ENCODE measurements around the gene HLA-DOB. TPM values are rescaled to one million over a fixed set of nuclear protein-coding genes. Genes with fewer than 3 reads are reported as not detected.
A peak's percentile ranks its signal among the peaks of the same experiment; 100 is the strongest.

The HLA-DOB gene
- not detected for total RNA-seq

- ATAC-seq = peak; percentile 63
- no peak for DNase-seq (ENCODE audit: low spot score)
Measured at GRCh38 chr6:32816746-32817204, at the start of gene HLA-DOB. Gene HLA-DOB, minus strand, starts transcription at chr6:32817002. Its CDS starts 51 bp downstream, at chr6:32816951.

DNA sequence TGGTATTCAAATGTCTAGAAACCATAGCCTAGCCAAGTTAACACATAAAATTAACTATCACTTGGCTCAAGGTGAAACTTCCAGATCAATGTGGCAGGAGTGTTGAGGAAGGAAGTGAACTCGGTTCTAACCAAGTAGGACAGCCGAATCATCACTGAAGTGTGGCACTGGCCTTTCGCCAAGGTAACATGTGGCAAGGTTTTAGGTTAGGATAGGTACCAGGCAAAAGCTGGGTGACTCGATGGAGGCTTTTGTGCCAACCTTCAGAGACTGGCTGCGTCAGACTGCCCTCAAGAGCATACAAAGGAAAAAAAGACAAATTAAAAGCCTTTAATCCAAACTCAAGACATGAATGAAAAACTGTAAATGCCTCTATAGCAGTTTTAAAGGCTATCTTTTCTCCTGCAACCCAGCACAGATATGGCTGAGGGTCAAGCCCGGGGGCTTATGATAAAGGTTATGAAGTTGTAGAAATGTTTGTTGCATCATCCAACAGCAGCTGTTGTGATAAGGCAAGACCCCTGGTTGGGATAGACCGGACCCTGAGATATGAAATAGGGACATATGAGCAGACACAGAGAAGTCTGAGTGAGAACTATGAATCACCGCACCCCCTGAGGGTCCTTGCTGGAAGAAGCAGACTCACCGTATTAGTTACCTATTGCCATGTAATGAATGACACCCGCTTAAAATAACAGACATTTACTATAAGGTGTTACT, 49.1 kb upstream of the HLA-DOB start:
- DNase-seq (ENCODE audit: low spot score) (no peak), ATAC-seq (no peak)

- ATAC-seq = no peak
- DNase-seq (ENCODE audit: low spot score) = no peak
Measured at GRCh38 chr6:32862725-32863124, 45.9 kb upstream of the HLA-DOB start.

GRCh38 chr6:32860674-32861073, 43.9 kb upstream of the HLA-DOB start:
- no peak for DNase-seq (ENCODE audit: low spot score)
- ATAC-seq = no peak

DNA sequence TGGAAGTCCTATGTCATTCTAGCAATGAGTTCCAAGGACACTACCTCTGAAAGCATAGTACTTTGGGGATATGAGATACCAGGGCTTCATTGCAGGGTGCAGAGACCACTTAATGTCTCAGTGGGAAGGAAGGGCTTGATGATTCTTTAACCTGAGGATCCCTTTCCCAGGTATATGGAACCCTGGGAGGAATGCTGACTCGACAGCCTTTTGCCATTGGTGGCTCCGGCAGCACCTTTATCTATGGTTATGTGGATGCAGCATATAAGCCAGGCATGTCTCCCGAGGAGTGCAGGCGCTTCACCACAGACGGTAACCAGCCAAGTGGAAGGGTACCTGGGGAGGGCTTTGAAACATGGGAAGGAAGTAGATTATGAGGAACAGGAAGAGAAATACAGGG, 41.4 kb upstream of the HLA-DOB start:
- DNase-seq (ENCODE audit: low spot score) (no peak), ATAC-seq (no peak)

- no peak for DNase-seq (ENCODE audit: low spot score)
- ATAC-seq = no peak
Measured at GRCh38 chr6:32857156-32857891, 40.5 kb upstream of the HLA-DOB start.

GRCh38 chr6:32855467-32856174, 38.8 kb upstream of the HLA-DOB start:
- DNase-seq (ENCODE audit: low spot score) (no peak), ATAC-seq (no peak)

DNA sequence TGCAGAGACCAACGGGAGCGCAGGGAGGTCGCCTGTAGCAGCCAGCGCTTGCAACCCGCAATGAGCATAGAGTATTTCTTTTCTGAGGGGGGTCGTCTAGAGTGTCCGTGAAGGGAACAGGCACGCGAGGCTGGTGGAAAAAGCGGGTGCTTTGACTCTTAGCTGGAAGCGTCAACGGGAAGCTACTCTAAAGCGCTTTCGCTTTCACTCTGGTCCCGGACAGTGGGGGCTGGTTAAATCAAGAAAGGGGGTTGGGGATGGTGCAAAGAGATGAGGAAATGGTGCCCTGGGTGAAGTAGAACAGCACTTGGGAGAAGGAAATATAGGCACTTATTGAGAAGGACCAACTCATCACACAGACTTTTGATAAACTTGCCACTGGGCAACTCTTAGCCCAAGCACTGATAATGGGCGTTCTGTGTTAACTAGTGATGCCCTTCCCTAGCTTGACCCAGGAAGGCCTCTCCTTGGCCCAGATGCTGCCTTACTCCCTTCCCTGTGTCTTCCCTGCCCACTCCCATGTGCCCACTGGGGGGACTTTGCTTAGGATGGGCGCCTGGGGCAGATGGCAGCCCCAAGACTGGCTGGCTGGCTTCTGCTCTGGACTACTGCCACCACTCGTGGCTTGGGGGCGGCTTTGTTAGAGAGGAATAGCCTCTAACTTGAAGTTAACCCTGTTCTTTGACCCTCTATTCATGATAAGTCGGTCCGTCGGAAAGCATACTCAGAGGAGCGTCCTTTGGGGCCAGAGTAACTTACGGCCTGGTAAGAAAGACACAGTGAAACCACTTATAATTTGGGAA, 37.8 kb upstream of the HLA-DOB start:
- DNase-seq (ENCODE audit: low spot score) = no peak
- peak; percentile 36 for ATAC-seq

DNA sequence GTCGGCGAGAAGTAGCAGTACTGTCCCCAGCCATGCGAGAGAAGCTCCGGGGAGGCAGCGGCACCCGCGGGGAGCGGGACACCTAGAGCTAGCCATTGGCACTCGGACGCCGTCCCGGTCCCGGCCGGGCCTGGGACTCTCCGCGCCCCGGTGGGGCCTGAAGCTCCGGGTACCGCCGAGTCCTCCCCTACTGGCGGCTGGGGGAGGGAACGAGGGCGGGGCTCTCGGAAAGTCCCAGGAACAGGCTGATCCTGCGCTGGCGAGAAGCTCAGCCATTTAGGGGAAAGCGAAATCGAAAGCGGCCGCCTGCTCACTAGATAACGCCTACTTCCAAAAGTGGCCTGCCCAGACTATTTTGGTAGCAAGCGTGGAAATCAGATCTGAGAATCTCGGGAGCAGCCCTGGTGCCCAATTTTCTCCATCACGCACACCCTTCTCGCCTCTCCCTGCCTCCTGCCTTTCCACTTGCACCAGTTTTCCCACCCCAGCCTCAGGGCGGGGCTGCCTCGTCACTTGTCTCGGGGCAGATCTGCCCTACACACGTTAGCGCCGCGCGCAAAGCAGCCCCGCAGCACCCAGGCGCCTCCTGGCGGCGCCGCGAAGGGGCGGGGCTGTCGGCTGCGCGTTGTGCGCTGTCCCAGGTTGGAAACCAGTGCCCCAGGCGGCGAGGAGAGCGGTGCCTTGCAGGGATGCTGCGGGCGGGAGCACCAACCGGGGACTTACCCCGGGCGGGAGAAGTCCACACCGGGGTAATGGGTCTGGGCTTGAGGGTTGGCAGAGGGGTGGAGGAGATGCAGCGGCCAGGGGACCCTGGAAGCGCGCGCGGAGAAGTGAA, 37.0 kb upstream of the HLA-DOB start, which contains the start of the genes PSMB9 and TAP1:
PSMB9 (plus strand) TSS at position 652 of the 835 bp plus-strand sequence; CDS start at position 690, 38 bp downstream.
TAP1 (minus strand) TSS at position 164 of the 835 bp plus-strand sequence; CDS start at position 96, 68 bp downstream.
- peak; percentile 95 for DNase-seq (ENCODE audit: low spot score)
- ATAC-seq = peak; percentile 91

DNA sequence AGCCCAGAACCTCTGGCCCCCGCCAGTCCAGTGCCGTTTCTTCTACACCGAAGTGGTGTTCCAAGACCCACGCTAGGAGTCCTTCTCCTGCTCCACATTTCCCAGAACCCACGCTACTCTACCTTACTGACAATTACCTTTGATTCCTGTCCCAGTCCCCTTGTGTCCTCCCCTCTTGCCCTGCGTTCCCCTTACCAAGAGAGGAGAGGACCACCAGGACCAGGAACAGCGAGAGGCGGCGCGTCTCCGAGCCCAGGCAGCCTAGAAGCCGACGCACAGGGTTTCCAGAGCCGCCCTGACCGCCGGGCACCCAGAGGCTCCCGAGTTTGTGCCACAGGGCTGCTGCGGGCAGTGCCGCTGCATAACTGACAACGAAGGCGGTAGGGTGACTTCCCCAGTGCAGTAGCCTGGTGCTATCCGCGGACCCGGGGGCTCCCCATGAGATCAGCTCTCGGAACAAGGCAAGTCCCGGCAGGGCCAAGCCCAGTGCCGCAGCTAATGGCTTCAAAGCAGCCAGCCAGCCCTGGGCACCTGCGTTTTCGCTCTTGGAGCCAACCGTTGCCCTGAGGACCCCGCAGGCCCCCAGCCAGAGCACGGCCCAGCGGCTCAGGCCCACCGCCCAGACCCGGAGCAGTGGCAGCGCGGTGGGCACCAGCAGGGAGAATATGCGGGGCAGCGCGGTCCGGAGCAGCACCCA, 36.2 kb upstream of the HLA-DOB start:
- peak; percentile 41 for ATAC-seq

DNA sequence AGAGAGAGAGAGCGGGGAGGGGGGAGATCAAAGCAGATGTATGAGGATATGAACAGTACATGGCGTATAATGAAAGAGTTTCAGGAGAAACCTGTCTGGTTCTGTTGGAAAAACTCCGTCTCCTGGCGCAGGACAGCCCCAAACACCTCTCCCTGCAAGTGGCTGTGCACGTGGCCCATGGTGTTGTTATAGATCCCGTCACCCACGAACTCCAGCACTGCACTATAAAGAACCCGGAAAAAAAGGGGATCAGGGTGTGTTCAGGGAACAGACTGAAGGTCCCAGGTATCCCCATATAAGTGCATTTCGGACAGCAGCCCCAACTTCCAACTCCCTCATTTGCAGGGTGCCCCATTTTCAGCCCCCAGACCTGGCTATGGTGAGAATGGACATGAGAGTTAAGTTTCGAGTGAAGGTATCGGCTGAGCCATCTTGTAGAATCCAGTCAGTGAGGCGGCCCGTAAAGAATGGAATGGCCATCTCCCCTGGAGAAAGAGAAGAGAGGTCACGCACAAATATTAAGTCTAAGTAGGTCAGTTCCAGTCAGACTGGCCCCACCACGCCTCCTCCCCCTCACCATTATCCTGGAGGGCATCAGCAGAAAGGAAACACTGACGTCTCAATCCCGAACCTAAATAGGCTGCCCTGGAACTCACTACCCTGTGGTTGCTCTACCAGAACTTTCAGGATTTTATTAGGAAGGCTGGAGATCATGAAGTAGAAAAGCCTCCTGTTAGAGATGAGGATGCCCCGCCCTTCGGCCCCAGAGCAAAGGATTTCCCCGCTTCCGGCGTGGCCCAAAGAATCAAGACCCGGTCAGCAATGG, 35.4 kb upstream of the HLA-DOB start:
- no peak for ATAC-seq
- DNase-seq (ENCODE audit: low spot score) = peak; percentile 52

More for the DNA sequence above, 36.2 kb upstream of the HLA-DOB start:
- peak; percentile 67 for DNase-seq (ENCODE audit: low spot score)

DNA sequence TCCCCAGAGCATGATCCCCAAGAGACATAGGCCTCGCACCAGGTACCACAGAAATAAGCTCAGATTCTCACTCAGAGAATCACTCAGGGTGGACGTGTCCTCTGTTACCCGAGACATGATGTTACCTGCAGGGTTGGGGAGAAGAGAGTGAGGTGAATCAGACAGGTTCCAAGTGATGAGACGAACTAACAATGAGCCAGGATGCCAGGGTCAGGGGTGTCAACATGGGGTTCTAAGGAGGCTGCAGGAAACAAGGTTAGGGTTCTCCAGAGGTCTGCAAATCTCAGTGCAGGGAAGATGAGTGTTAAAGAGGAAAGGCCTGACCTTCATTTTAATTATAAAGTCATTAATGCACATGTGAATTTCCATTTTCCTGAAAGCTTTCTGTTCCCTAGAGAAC, 34.2 kb upstream of the HLA-DOB start:
- ATAC-seq (no peak), DNase-seq (ENCODE audit: low spot score) (peak; percentile 31)

GRCh38 chr6:32849126-32849525, 32.3 kb upstream of the HLA-DOB start:
- ATAC-seq = no peak

DNA sequence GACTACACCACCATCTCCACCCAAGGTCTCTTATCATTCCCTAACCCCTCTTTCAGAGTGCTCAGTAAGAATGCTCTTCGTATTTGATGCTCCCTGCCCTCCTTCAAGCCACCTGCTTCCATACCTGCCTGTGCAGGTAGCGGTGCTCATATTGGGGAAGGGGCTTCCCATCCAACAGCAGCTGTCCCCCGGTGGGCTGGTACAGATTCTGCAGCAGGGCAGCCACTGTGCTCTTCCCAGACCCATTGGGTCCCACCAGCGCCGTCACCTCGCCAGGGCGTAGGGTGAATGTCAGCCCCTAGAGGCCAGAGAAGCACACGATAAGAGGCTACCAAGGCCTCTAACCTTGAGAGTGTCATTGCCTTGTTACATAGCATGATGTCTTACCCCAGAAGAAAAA, 31.0 kb upstream of the HLA-DOB start:
- ATAC-seq (no peak), DNase-seq (ENCODE audit: low spot score) (peak; percentile 37)

More at GRCh38 chr6:32849126-32849525, 32.3 kb upstream of the HLA-DOB start:
- DNase-seq (ENCODE audit: low spot score) = no peak

DNA sequence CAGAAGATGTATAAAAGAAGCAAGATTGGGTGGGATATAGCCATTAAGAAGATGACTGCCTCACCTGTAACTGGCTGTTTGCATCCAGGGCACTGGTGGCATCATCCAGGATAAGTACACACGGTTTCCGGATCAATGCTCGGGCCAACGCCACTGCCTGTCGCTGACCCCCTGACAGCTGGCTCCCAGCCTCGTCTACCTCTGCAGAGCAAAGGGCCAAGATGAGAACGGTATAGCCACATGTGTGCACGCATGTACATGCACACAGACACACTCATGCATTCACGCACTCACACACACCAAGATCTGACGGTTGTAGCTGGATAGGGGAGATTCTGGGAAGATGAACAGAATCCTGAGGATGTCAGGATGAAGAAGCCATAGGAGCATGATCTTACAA, 30.2 kb upstream of the HLA-DOB start:
- no peak for ATAC-seq
- peak; percentile 37 for DNase-seq (ENCODE audit: low spot score)

- no peak for ATAC-seq
- DNase-seq (ENCODE audit: low spot score) = peak; percentile 50
Measured at GRCh38 chr6:32845384-32845884, 28.6 kb upstream of the HLA-DOB start.

GRCh38 chr6:32844839-32845383, 28.1 kb upstream of the HLA-DOB start:
- no peak for DNase-seq (ENCODE audit: low spot score)
- no peak for ATAC-seq
